GOT3 (cell line): ENCODE measurements around the gene LYPD1.
"Not testable (repeated sequence)": the region's sequence is repeated elsewhere in the genome, so short reads cannot be mapped to it uniquely, and the experiment has no call there.

Experiments
- DNase-seq: peaks from one replicate; lab custom pipeline; 2025; ENCODE audit warnings: mixed read lengths; lab: John Stamatoyannopoulos, UW

The LYPD1 gene

GRCh38 chr2:132669908-132670495 is at the start of gene LYPD1:
TSS of gene LYPD1 (minus strand) at chr2:132670205. CDS start at chr2:132669932, 273 bp downstream.
- no peak for DNase-seq

GRCh38 chr2:132719480-132719879 is 49.5 kb upstream of the LYPD1 start:
- no peak for DNase-seq

GRCh38 chr2:132716954-132717353 is 46.9 kb upstream of the LYPD1 start:
- no peak for DNase-seq

- no peak for DNase-seq
These were observed 45.7 kb upstream of the LYPD1 start for GRCh38 chr2:132715386-132716351.

- no peak for DNase-seq
These were observed 33.4 kb upstream of the LYPD1 start for GRCh38 chr2:132703396-132703795.

GRCh38 chr2:132701810-132702209 is 31.8 kb upstream of the LYPD1 start:
- DNase-seq = no peak

- DNase-seq = not testable (repeated sequence)
These were observed 29.8 kb upstream of the LYPD1 start for GRCh38 chr2:132699802-132700201.

GRCh38 chr2:132698347-132698746 is 28.3 kb upstream of the LYPD1 start:
- not testable (repeated sequence) for DNase-seq

- no peak for DNase-seq
These were observed 27.7 kb upstream of the LYPD1 start for GRCh38 chr2:132697556-132698205.

- DNase-seq = no peak
These were observed 22.8 kb upstream of the LYPD1 start for GRCh38 chr2:132692816-132693215.

- DNase-seq = no peak
These were observed 21.6 kb upstream of the LYPD1 start for GRCh38 chr2:132691556-132691955.

GRCh38 chr2:132690664-132691303 is 20.8 kb upstream of the LYPD1 start:
- no peak for DNase-seq

- DNase-seq = no peak
These were observed 11.8 kb upstream of the LYPD1 start for GRCh38 chr2:132681766-132682165.

- DNase-seq = no peak
These were observed 10.5 kb upstream of the LYPD1 start for GRCh38 chr2:132680544-132680943.

- DNase-seq = no peak
These were observed 8.5 kb upstream of the LYPD1 start for GRCh38 chr2:132678483-132678882.

GRCh38 chr2:132677661-132678060 is 7.7 kb upstream of the LYPD1 start:
- DNase-seq = no peak

- DNase-seq = no peak
These were observed 7.0 kb upstream of the LYPD1 start for GRCh38 chr2:132676999-132677398.

GRCh38 chr2:132671151-132671835 is 1.3 kb upstream of the LYPD1 start:
- DNase-seq = no peak

GRCh38 chr2:132670496-132671150 is 618 bp upstream of the LYPD1 start:
- no peak for DNase-seq

- DNase-seq = no peak
These were observed 758 bp downstream of the LYPD1 start for GRCh38 chr2:132668987-132669907.
